HG03025 (cell line): ENCODE data around the gene SH3GL3.

Source experiments
- ATAC-seq: cut with Tn5 transposase; IDR thresholded peaks from one replicate; pipeline ENCODE4 v1.9.1; 2021; ENCODE audit warnings: mild to moderate bottlenecking, moderate library complexity; ENCODE audit not compliant: unreplicated experiment, low FRiP score

The SH3GL3 gene

DNA sequence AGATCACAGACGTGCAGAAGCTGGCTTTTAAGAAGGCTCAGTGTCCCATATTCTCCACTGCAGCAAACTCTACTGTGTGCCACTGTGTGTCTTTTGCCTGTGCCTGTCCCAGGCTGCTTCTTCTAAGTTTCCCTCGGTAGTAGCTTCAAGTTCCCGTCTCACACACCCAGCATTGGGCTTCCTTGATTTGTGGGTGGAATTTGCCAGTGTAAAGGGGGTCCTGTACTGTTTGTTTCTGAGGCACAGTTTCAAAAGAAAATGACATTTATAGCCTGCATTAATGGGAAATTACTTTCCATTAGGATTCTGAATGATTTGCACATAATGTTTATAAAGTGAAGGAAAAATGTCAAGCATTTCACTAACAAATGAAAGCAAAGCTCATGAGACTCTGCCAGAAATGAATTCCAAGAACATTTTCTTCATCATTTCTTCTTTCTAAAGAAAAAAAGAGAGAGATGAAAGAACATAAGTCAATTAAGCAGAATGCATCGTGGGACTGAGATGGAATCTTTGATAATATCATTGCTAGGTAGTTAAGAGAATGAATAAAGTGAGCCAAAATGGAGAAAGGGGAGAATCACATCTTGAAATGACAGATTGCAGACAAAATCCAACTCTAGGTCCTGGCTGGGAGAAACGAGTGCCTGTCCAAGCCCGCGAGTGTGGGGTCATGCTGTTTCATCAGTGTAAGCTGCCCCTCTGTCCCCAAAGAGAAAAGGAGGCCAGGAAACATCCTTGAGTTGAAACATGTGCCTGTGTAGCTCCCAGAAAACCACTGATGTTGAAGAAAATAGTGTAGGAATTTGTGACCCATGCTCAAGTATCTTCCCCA lies 158.2 kb downstream of the SH3GL3 start:
- no peak for ATAC-seq

GRCh38 chr15:83610132-83610531 lies 163.0 kb downstream of the SH3GL3 start:
- ATAC-seq = no peak

- ATAC-seq = no peak
Measured at GRCh38 chr15:83610901-83611685, 164.0 kb downstream of the SH3GL3 start.

- ATAC-seq = no peak
Measured at GRCh38 chr15:83612226-83612625, 165.1 kb downstream of the SH3GL3 start.

- no peak for ATAC-seq
Measured at GRCh38 chr15:83612898-83613635, 165.9 kb downstream of the SH3GL3 start.

- ATAC-seq = no peak
Measured at GRCh38 chr15:83613714-83614113, 166.6 kb downstream of the SH3GL3 start.

- no peak for ATAC-seq
Measured at GRCh38 chr15:83616840-83617239, 169.7 kb downstream of the SH3GL3 start.

DNA sequence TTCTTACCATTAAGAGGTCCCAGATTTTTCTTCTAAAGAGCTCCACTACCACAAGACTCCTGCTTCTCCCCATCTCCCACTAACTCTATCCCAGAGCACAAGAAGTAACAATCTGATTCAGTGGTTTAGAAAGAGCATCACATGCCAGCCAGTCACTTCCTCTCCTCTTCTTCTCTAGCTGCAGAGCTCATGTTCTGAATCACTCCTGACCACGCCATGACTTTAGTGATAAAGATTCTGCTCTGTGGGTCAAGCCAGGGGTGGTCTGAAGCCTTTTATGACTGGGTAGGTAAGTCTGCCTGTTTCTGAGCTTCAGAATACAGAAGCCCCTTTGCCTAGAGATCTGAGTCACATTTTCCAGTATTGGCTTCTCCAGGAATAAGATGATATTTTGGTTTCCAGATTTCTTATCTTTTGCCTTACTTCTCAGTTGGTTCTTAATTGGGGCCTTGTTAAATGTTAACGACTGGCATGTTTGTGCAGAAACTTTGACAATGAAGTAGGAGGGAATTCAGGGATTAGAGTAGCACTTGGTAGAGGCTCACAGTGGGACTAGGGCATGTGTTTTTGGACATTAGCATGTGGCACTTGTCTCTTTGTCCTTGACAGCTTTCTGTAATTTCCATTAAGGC lies 179.1 kb downstream of the SH3GL3 start:
- ATAC-seq = no peak

DNA sequence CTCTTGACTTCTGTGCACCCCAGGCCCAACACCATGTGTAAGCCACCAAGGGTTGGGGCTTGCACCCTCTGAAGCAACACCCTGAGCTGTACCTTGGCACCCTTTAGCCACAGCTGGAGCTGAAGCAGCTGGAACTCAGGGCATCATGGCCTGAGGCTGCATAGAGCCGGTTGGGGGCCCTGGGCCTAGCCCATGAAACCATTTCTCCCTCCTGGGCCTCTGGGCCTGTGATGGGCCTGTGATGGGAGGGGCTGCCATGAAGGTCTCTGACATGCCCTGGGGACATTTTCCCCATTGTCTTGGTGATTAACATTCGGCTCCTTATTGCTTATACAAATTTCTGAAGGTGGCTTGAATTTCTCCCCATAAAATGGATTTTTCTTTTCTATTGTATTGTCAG lies 184.4 kb downstream of the SH3GL3 start:
- no peak for ATAC-seq

GRCh38 chr15:83643201-83643600 lies 196.1 kb downstream of the SH3GL3 start:
- ATAC-seq = no peak

- no peak for ATAC-seq
Measured at GRCh38 chr15:83644439-83644838, 197.3 kb downstream of the SH3GL3 start.

DNA sequence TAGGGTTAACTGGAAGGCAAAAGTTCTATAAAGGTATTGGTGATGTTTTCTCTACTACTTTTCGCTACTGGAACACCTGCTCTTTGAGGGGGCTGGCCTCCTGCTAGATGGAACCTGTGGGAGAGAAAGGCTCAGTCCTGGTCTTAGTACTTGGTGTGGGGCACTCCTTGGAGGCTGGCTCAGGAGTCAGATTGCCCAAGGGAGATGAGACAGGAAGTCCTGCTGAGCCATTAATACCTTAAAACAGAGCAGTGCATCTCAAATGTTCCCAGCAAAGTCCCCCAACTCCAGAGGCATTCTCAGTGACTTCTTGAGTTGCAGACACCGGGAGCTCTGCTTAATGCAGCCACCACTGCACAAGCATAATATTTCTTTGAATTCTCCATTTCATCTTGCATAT lies 203.7 kb downstream of the SH3GL3 start:
- ATAC-seq = no peak

DNA sequence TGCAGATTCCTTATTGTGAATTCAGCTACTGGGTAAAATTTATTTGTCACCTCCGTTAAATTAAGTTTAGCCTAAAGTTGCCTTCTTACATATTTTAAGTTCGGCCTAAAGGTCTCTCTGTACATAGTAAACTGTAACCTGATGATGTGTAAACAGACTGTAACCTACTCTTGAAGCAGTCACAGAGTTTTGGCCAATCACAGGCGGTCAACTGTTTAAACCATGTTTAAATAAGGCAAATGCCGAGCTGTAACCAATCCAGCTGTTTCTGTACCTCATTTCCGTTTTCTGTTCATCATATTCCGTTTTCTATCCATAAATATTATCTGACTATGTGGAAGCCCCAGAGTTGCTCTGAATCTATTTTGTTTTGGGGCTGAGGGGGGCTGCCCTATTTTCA lies 204.4 kb downstream of the SH3GL3 start:
- ATAC-seq = no peak

GRCh38 chr15:83652626-83653204 lies 205.6 kb downstream of the SH3GL3 start:
- ATAC-seq = no peak

- ATAC-seq = no peak
Measured at GRCh38 chr15:83653288-83653638, 206.1 kb downstream of the SH3GL3 start.

DNA sequence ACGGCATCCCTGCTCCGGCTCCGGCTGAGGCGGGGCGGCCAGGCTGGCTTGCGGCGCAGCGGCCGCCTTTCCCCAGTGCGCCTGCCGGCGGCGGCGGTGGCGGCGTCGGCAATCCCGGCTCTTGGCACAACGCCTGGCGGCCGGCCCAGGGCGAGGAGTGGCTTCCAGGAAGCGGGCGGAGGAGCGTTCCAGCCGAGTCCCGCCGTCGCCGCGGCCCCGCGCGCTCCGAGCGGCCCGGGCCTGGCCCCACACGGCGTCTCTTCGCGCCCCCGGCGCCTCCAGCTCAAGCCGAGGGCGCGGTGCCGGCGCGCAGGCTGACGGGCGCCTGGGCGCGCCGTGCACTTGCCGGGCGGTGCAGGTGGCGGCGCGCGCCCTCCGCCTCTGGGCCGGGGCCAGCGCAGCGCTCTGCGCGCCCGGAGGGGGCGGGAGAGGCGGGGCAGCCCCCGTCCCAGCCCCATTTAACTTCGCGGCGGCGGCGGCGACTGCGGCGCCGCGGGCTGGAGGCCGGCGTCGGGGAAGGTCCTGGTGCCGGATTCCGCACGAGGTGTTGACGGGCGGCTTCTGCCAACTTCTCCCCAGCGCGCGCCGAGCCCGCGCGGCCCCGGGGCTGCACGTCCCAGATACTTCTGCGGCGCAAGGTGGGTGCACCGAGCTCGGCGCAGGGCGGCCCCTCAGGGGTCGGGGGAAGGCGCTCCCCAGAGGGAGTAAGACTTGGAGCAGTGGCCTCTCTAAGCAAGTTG lies 206.7 kb downstream of the SH3GL3 start, which contains the start of gene ADAMTSL3:
ADAMTSL3 (plus strand) TSS at position 485 of the 740 bp plus-strand sequence. CDS start 1,639 bp downstream, outside the sequence.
- ATAC-seq = no peak

DNA sequence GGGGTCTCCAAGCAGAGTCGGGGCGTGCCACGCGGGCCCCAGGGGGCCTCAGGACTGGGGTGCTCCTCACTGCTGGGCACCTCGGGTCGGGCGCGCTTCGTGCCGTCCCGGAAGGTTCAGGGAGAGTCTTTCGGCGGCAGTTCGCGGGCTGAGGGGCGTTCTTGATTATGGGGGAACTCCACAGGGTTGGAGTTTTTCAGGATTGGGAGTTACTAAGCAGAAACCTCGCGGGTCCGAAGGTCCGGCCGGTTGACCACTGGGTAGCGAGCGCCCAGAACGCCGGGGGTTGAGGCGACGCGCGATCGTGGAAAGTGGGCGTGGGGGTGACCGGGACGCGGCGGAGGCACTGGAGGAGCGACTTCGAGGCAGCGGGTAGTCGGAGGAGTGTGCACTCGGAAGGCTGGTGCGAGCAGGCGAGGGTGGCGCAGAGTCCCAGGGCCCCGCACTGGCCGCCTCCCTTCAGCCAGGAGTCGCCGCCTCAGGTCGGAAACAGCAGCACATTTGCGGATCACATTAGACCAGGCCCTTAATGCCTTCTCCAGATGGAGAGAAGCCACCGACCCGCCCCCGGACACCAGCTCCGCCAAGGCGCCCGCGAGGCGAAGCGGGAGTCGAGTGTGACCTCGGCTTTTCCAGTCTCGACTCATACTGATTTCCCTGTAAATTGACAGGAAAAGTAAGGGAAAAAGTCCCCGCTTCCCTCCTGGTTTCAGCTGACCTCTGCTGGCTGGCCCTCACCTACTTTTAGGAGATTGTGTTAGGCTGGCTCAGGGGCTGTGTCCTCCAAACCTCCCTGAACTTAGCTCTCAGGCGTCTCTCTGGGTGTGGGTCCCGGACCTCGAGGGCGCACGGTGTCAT lies 207.5 kb downstream of the SH3GL3 start:
- no peak for ATAC-seq

- no peak for ATAC-seq
Measured at GRCh38 chr15:83655237-83655616, 208.1 kb downstream of the SH3GL3 start.

DNA sequence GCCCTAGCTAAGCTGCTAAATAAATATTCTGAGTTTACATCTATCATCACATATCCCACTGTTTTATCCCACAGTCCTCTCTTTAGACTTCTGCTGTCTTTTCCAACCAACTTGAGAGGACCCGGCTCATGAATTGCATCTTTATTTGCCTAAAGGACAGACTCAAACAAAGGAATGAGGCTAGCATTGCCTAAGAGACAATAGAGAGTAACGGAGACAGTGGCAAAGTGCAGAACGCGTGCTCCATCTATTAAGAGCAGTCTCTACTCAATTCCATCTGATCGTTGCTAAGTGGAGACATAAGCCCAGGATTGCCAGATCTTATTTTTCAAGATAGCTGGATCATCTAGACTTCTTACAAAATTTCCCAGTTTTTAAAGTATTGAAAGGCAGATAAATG lies 209.1 kb downstream of the SH3GL3 start:
- no peak for ATAC-seq
